Prostate gland (tissue), 2 donors: ENCODE measurements around the gene SEC24D.

Experiments
- POLR2A ChIP-seq: fragments of 450-650 bp; IDR thresholded peaks from one replicate; pipeline ENCODE4 v1.6.1; 2016; ENCODE audit warnings: antibody characterized with exemption, mild to moderate bottlenecking
- TF ChIP-seq, protein P1 (sequence below), 4 experiments: fragments of 200-600 bp in 2 of 4; fragments of 450-650 bp in 2 of 4; sonication (generic) in 2 of 4; IDR thresholded peaks; 1 replicate in 3 of 4; 2 replicates in 1 of 4; pipeline ENCODE4 v1.5.1; 2016 to 2019; ENCODE audit warnings: antibody characterized with exemption in 4 of 4, mild to moderate bottlenecking in 2 of 4, moderate library complexity in 2 of 4

DNA sequence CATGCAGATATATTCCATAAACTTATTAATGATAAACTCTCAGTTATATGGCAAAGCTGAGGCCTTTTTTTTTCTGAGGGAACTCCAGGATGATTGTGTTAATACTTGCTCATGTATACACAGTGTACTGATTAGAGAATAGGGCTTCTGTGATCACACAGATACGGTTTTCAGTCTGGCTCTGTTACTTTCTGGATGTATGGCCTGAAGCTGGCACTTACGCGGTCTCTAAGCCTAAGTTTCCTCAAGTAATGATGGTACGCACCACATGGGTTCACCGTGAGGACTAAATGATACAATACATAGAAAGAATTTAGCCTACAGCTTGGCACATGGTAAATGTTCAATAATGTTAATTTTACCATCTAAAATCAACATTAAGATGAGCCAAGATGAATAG, 73.8 kb downstream of the SEC24D start:
- TF ChIP-seq POLR2A: no peak
- TF ChIP-seq, protein P1, sequence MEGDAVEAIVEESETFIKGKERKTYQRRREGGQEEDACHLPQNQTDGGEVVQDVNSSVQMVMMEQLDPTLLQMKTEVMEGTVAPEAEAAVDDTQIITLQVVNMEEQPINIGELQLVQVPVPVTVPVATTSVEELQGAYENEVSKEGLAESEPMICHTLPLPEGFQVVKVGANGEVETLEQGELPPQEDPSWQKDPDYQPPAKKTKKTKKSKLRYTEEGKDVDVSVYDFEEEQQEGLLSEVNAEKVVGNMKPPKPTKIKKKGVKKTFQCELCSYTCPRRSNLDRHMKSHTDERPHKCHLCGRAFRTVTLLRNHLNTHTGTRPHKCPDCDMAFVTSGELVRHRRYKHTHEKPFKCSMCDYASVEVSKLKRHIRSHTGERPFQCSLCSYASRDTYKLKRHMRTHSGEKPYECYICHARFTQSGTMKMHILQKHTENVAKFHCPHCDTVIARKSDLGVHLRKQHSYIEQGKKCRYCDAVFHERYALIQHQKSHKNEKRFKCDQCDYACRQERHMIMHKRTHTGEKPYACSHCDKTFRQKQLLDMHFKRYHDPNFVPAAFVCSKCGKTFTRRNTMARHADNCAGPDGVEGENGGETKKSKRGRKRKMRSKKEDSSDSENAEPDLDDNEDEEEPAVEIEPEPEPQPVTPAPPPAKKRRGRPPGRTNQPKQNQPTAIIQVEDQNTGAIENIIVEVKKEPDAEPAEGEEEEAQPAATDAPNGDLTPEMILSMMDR (IDR thresholded peaks at IDR 0.05): no peak
